DMS79 treated with DMSO at 0.1 percent for 48 hours (cell line): Measurements from ENCODE around the gene TTPAL.

Experiments
- DNase-seq: peaks from one replicate; lab custom pipeline; 2025; lab: John Stamatoyannopoulos, UW

TTPAL gene

GRCh38 chr20:44442298-44443070 lies 33.2 kb upstream of the TTPAL start:
- no peak for DNase-seq

- no peak for DNase-seq
Measured at GRCh38 chr20:44445742-44446710, 29.6 kb upstream of the TTPAL start.

- no peak for DNase-seq
Measured at GRCh38 chr20:44447827-44448419, 27.8 kb upstream of the TTPAL start.

DNA sequence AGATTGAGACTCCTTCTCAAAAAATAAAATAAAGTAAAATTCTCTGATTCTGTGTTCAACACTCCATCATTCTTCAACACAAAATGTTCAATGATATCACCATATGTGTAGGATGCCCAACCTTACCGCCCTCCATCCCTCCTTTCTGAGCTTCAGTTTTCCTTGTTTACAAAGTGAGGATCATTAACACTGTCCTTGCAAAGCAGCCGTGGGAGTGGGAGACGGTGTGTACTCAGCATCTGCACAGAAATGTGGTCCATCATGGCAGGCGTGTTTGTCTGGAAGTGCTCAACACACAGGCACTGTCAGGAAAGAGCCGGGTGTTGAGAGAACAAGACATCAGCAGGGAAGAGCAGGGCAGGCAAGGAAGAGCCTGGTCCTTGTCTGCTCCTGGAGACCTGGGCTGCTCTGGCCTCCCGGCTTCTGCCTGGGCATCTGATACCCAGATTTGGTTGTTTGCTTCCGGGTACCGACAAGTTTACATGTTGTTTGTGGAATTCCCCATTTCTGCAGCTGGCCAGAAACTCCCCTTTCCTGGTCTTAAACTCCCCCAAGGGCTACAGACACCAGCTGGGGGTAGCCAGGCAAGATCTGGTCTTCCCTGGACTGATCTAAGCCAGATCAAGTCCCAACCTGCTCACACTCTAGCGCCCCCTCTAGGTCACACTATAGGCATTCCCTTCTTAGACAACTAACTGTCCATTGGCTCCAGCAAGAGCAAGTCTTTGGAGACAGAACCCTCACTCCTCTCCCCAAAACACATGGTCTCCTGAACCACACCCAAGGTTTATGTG lies 26.7 kb upstream of the TTPAL start:
- DNase-seq = no peak

GRCh38 chr20:44449864-44450263 lies 25.8 kb upstream of the TTPAL start:
- no peak for DNase-seq

DNA sequence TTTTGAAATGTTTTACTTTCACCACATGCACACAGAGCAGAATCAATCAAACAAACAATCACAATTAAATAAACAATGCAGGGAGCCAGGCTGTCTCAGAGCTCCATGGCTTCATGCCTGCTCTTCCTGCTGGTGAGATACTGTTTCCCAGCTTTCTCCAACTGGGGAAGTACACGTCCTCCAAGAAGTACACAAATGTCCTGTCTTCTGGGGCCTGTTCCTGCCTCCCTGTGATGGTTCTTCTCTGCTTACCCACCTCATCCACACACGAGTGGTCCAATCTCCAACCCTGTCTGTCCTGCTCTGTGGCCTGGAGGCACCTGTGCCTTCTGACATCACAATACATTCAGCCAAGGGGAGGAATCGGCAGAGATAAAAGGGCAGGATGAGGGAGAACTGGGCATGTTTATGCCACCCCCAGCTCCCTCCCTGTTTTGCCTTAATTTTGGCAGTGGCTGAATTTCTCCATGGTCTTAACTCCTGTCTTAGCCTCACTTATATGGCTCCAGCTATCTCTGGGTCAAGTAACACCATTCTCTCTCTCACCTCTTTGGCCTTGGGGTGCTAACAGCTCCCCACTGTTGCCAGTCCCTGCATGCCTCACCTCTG lies 25.3 kb upstream of the TTPAL start:
- no peak for DNase-seq

DNA sequence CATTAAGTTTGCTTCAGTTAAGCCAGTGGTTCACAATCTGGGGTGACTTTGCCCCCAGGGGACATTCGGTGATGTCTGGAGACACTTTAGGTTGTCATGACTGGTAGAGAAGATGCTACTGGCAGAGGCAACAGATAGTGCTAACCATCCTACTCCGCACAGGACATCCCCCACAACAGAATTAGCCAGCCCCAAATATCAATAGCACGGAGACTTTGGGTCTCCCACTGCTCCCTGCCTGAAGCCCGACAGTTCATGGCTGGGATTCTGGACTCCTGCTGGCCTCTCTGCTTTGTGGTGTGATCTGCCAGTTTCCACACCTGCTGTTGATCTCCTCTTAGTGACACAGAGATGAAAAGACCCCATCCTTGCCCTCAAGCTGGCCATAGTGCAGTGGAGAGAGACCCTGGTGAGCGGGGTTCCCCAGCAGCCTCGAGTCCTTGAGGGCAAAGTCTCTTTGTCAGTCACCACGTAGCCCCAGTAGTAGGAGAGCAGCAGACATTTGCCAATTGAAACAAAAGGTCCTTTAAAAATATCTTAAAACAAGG lies 24.7 kb upstream of the TTPAL start:
- no peak for DNase-seq

- no peak for DNase-seq
Measured at GRCh38 chr20:44454306-44454963, 21.2 kb upstream of the TTPAL start.

- DNase-seq = no peak
Measured at GRCh38 chr20:44455126-44455525, 20.5 kb upstream of the TTPAL start.

DNA sequence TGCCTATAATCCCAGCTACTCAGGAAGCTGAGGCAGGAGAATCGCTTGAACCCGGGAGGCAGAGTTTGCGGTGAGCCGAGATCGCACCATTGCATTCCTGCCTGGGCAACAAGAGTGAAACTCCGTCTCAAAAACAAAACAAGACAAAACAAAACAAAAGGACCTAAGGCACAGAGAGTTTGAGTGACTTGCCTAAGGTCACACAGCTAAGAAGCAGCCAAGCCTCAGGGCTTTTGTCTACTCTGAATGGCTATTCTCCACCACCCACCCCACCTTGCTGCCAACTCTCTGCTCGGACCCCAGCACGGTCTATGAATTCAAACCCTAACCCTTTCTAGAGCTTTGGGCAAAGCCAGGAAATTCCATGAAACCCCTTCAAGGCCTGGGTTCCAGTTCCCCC lies 19.1 kb upstream of the TTPAL start:
- DNase-seq = no peak

- no peak for DNase-seq
Measured at GRCh38 chr20:44457016-44457415, 18.7 kb upstream of the TTPAL start.

DNA sequence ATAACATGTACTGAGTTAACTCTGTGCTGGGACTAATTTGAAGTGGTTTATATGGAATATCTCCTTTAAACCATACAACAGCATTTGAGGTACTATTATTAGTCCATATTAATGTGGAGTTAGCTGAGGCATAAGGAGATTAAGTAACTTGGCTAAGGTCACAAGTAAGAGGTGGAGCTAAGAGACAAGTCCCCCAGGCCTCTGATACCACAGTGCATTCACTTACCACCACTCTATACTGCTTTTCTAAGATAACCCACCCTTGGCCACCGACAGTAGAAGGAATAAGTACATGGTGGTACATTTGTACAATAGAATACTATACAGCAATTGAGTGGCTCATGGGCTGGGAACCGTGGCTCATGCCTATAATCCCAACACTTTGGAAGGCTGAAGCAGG lies 16.4 kb upstream of the TTPAL start:
- no peak for DNase-seq

DNA sequence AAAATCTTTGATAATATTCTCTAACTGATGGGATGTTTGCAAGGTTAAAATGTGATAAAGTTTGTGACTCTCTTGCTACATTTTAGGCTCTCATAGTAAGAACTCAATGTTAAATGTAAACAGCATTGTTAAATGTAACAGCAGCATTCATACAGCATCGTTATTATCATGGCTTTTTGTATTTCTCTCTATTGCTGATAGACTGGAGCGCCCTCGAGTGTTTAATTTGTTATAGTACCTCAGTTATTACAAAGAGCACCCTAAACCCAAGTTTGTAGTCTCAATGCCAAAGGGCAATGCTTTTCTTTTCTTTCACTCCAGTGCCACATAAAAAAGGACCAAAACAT lies 14.9 kb upstream of the TTPAL start:
- DNase-seq = peak; percentile 4

DNA sequence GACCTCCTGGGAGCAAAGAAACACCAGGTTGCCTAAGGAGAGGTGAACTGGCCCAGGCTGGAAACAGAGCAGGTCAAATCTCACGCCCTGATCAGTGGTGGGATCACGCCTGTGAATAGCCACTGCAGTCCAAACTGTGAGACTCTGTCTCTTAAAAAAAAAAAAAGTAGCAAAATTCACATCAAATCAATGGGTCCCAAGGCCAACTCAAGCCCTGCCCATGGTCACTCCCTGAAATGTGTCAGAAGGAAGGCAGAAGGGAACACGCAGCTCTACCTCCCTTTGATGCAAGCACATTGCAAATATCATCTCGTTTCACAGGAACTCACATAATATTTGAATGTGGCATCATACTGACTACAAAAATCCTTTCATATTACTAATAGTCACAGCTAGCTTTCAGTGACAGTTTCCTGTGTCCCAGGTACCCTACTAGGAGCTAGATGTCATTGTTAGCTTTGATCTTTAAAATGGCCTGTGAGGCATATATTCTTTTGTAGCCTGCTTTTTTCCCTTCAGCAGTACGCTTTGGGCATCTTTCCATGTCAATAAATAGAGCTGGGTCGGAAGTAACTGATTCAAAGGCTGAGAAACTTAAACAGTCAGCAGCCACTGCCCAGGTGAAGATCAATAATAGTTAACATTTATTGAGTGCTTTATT lies 14.4 kb upstream of the TTPAL start:
- no peak for DNase-seq

GRCh38 chr20:44461803-44462174 lies 13.9 kb upstream of the TTPAL start:
- DNase-seq = no peak

GRCh38 chr20:44463466-44463865 lies 12.2 kb upstream of the TTPAL start:
- no peak for DNase-seq

- no peak for DNase-seq
Measured at GRCh38 chr20:44464514-44464913, 11.2 kb upstream of the TTPAL start.

- no peak for DNase-seq
Measured at GRCh38 chr20:44465001-44465560, 10.6 kb upstream of the TTPAL start.

- no peak for DNase-seq
Measured at GRCh38 chr20:44467289-44467883, 8.3 kb upstream of the TTPAL start.
